Dedifferentiated amniotic fluid mesenchymal stem cell (primary cell): ENCODE data around the gene TFB1M.

Source experiments
- DNase-seq: peaks from one replicate; pipeline ENCODE4 v3.0.0-alpha.2; 2016; ENCODE audit errors: extremely low spot score

The TFB1M gene

DNA sequence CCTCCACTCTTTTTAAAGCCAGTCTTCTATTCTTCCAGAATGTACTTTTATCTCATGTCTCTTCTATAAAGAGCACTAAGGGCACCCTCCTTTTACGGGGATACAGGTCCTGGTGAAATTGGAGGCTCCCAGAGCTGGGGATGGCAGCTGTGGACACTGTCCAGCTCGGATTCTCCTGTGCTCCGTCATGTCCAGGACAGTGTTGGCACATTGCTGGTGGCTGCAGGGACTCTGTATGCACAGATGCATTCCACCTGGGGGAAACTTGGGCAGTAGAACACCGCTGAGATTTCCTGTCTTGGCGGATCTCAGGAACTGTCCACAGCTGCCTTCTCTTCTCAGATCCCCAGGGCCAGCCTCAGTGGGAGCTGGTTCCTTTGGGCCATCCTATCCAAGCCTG lies 107.1 kb downstream of the TFB1M start:
- no peak for DNase-seq
